ENCODE measurements around the gene IL36RN. TPM values are rescaled to one million over a fixed set of nuclear protein-coding genes. Genes with fewer than 3 reads are reported as not detected.
"Not testable (repeated sequence)": the region's sequence is repeated elsewhere in the genome, so short reads cannot be mapped to it uniquely, and the experiment has no call there.

Gene IL36RN
- polyA plus RNA-seq, 5 donors = 0.04 to 0.15 TPM; not detected in 3

- DNase-seq = no peak
Observed at GRCh38 chr2:113075030-113075429, 16.0 kb downstream of the IL36RN start.

- DNase-seq = no peak
Observed at GRCh38 chr2:113075600-113075999, 16.6 kb downstream of the IL36RN start.

- no peak for DNase-seq
Observed at GRCh38 chr2:113076954-113077669, 18.1 kb downstream of the IL36RN start.

- DNase-seq = no peak
Observed at GRCh38 chr2:113077921-113078320, 18.9 kb downstream of the IL36RN start.

GRCh38 chr2:113078350-113078839 is 19.4 kb downstream of the IL36RN start:
- peak in 1 of 2 donors; percentile 40 for DNase-seq

GRCh38 chr2:113079131-113079530 is 20.1 kb downstream of the IL36RN start:
- no peak for DNase-seq

- DNase-seq = no peak
Observed at GRCh38 chr2:113080134-113080533, 21.1 kb downstream of the IL36RN start.

- no peak for DNase-seq
Observed at GRCh38 chr2:113081488-113082210, 22.7 kb downstream of the IL36RN start.

GRCh38 chr2:113083296-113083695 is 24.3 kb downstream of the IL36RN start:
- no peak for DNase-seq

GRCh38 chr2:113084249-113085000 is 25.4 kb downstream of the IL36RN start:
- no peak for DNase-seq

GRCh38 chr2:113085542-113085941 is 26.5 kb downstream of the IL36RN start:
- DNase-seq = no peak

- no peak for DNase-seq
Observed at GRCh38 chr2:113088213-113088992, 29.4 kb downstream of the IL36RN start.

GRCh38 chr2:113089916-113090315 is 30.9 kb downstream of the IL36RN start:
- no peak for DNase-seq

- no peak for DNase-seq
Observed at GRCh38 chr2:113091231-113091896, 32.4 kb downstream of the IL36RN start.

- DNase-seq = no peak
Observed at GRCh38 chr2:113092864-113093612, 34.0 kb downstream of the IL36RN start.

GRCh38 chr2:113093613-113093977 is 34.6 kb downstream of the IL36RN start:
- no peak for DNase-seq

GRCh38 chr2:113096306-113096705 is 37.3 kb downstream of the IL36RN start:
- not testable (repeated sequence) for DNase-seq

- DNase-seq = not testable (repeated sequence)
Observed at GRCh38 chr2:113096842-113097618, 38.0 kb downstream of the IL36RN start.

- DNase-seq = no peak
Observed at GRCh38 chr2:113098041-113098440, 39.0 kb downstream of the IL36RN start.

Data from right lung (tissue), 5 donors.